ENCODE measurements around the gene NFILZ.

GRCh38 chr19:8617984-8618383 lies 12.4 kb upstream of the NFILZ start:
- TF ChIP-seq EP300 (IDR thresholded peaks at IDR 0.05) (no peak), CTCF (IDR thresholded peaks at IDR 0.05) (no peak)
